Peyer's patch (tissue), 4 donors: Measurements from ENCODE around the gene HSPB2.
A peak's percentile ranks its signal among the peaks of the same experiment; 100 is the strongest.

Experiments used
- POLR2A ChIP-seq, 2 donors: fragments of 450-650 bp; IDR thresholded peaks; one replicate each; pipeline ENCODE4 v1.5.1; 2017; ENCODE audit warnings: antibody characterized with exemption in 2 of 2, mild to moderate bottlenecking in 2 of 2, moderate library complexity in 2 of 2
- TF ChIP-seq, protein P1 (sequence below), 6 experiments: fragments of 450-650 bp in 4 of 6; fragments of 200-600 bp in 2 of 6; sonication (generic) in 1 of 6; IDR thresholded peaks; one replicate each; pipeline ENCODE4 v1.5.1; 2017 to 2019; ENCODE audit warnings: antibody characterized with exemption in 6 of 6, mild to moderate bottlenecking in 3 of 6, moderate library complexity in 1 of 6

DNA sequence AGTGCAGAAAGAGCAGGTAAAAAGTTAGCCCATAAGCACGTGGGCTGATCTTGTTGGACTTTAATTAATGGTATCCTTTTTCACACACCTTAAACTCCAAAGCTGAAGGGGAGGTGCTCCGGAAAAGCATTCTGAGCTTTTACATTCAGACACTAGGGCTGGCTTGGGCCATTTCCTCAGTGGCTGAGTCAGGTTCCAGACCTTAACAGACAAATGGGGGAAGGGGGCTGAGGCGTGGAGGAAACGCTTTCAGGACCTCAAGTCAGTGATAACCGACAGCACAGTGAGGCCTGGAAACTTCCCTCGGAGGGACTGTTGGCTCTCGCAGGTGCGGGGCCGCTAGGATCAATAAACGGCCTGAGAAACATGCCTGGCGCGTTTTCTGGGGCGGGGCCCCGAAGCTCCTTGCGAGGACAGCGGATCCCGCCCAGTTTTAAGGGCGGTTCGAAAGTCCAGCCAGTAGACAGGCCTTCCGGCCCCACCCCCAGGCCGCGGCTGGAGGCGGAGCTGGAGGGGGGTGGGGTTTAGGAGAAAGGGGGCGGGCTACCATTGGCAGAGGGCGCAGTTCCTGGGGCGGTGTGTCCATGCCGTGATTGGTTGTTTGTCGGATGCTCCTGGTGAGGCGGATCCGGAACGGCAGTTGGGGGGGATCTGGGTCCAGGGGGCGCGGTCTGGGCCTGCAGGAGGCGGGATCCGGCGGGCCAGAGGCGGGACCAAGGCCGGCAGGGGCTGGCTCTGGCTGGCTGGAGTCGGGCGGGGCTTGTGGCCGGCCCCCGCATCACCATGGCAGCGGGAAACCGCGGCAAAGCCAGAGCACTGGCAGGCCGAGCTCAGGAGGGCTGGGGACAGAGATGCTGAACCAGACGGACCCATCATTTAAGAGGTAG, 14.2 kb downstream of the HSPB2 start:
- TF ChIP-seq, protein P1, sequence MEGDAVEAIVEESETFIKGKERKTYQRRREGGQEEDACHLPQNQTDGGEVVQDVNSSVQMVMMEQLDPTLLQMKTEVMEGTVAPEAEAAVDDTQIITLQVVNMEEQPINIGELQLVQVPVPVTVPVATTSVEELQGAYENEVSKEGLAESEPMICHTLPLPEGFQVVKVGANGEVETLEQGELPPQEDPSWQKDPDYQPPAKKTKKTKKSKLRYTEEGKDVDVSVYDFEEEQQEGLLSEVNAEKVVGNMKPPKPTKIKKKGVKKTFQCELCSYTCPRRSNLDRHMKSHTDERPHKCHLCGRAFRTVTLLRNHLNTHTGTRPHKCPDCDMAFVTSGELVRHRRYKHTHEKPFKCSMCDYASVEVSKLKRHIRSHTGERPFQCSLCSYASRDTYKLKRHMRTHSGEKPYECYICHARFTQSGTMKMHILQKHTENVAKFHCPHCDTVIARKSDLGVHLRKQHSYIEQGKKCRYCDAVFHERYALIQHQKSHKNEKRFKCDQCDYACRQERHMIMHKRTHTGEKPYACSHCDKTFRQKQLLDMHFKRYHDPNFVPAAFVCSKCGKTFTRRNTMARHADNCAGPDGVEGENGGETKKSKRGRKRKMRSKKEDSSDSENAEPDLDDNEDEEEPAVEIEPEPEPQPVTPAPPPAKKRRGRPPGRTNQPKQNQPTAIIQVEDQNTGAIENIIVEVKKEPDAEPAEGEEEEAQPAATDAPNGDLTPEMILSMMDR (IDR thresholded peaks at IDR 0.05), result peak in 2 of 6 experiments; percentile 23 to 31
- TF ChIP-seq POLR2A (IDR thresholded peaks at IDR 0.05), result peak in 1 of 2 donors; percentile 52
